Activated CD4-positive, alpha-beta T cell treated with anti-CD3 and anti-CD28 coated beads, Interleukin-2, amount 10 ng/mL, durations not matched to agents 24 days and 14 days (primary cell): ENCODE measurements around the gene DPEP2. TPM values are rescaled to one million over a fixed set of nuclear protein-coding genes. Genes with fewer than 3 reads are reported as not detected.
"Not testable (repeated sequence)": the region's sequence is repeated elsewhere in the genome, so short reads cannot be mapped to it uniquely, and the experiment has no call there.

Source experiments
- DNase-seq: peaks from one replicate; pipeline ENCODE4 v3.0.0; 2022
- H3K27ac Mint-ChIP-seq: one replicate; pipeline ENCODE4 v1.8.0; 2022; ENCODE audit warnings: mild to moderate bottlenecking, mixed read lengths
- H3K27me3 Mint-ChIP-seq: one replicate; pipeline ENCODE4 v1.8.0; 2022; ENCODE audit warnings: mixed read lengths
- H3K36me3 Mint-ChIP-seq: one replicate; pipeline ENCODE4 v1.8.0; 2022; ENCODE audit warnings: low read depth, mild to moderate bottlenecking, mixed read lengths
- H3K4me1 Mint-ChIP-seq: one replicate; pipeline ENCODE4 v1.8.0; 2021; ENCODE audit warnings: mixed read lengths
- H3K4me3 Mint-ChIP-seq: one replicate; pipeline ENCODE4 v1.8.0; 2022; ENCODE audit warnings: mild to moderate bottlenecking, moderate library complexity, mixed read lengths
- H3K9me3 Mint-ChIP-seq: one replicate; pipeline ENCODE4 v1.8.0; 2021; ENCODE audit warnings: mixed read lengths
- intact Hi-C: fragments of 100-400 bp; cut with micrococcal nuclease; formaldehyde crosslinking; loops from one replicate; pipeline ENCODE4 v1.15.1; 2023
- total RNA-seq: library from RNA; stranded (reverse); gene quantifications from 2 replicates; pipeline ENCODE4 v1.2.3, GENCODE V29; 2022

The DPEP2 gene
- total RNA-seq, 1 donor from 2014 or later = 1.7 TPM

- not testable (repeated sequence) for DNase-seq, H3K9me3 Mint-ChIP-seq, H3K27me3 Mint-ChIP-seq
- Mint-ChIP-seq H3K4me1 (peaks cover 38% of the 10 kb centered on the region), H3K36me3 (peaks cover 41% of the 10 kb centered on the region), H3K4me3 (peak overlapping the region; percentile 100), H3K27ac (peak overlapping the region; percentile 92)
- intact Hi-C loops = loop anchor here (1.0 to 10.0 kb wide), 8 partner anchors 31 to 455 kb away; partner anchors contain the start of genes ACD, AGRP, ATP6V0D1 and C16orf86
Measured at GRCh38 chr16:67937713-67938112, 61.6 kb downstream of the DPEP2 start.

Other genes with a start within 250 kb of the DPEP2 start
- 18.2 and 18.6 TPM in 2 replicates for gene RANBP10, start 192.9 kb downstream of the DPEP2 start, total RNA-seq
- 0.65 and 0.80 TPM in 2 replicates for gene TSNAXIP1, start 192.6 kb downstream of the DPEP2 start, total RNA-seq
- gene THAP11, start 157.2 kb downstream of the DPEP2 start, total RNA-seq = 46.4 and 48.7 TPM in 2 replicates
- 184 and 188 TPM in 2 replicates for gene NUTF2, start 152.6 kb downstream of the DPEP2 start, total RNA-seq
- 37.0 and 44.5 TPM in 2 replicates for gene CENPT, start 151.8 kb downstream of the DPEP2 start, total RNA-seq
- gene EDC4, start 126.4 kb downstream of the DPEP2 start, total RNA-seq = 112 and 122 TPM in 2 replicates
- 0.63 TPM in 1 of 2 replicates, not detected in the other for gene NRN1L, start 114.6 kb downstream of the DPEP2 start, total RNA-seq
- gene PSKH1, start 106.2 kb downstream of the DPEP2 start, total RNA-seq = 14.4 and 16.3 TPM in 2 replicates
- gene CTRL, start 67.6 kb downstream of the DPEP2 start, total RNA-seq = 6.0 and 6.5 TPM in 2 replicates
- gene PSMB10, start 62.6 kb downstream of the DPEP2 start, total RNA-seq = 211 and 214 TPM in 2 replicates
- 16.5 and 18.2 TPM in 2 replicates for gene LCAT, start 55.4 kb downstream of the DPEP2 start, total RNA-seq
- gene SLC12A4, start 30.8 kb downstream of the DPEP2 start, total RNA-seq = 40.6 and 44.7 TPM in 2 replicates
- gene DPEP3, start 19.0 kb downstream of the DPEP2 start, total RNA-seq = not detected in 2 replicates
- gene DPEP2NB, start 16.4 kb upstream of the DPEP2 start, total RNA-seq = not detected in 2 replicates
- 23.9 and 26.1 TPM in 2 replicates for gene DDX28, start 23.7 kb upstream of the DPEP2 start, total RNA-seq
- 35.3 and 42.6 TPM in 2 replicates for gene DUS2, start 23.8 kb upstream of the DPEP2 start, total RNA-seq
- 143 and 146 TPM in 2 replicates for gene NFATC3, start 85.9 kb upstream of the DPEP2 start, total RNA-seq
- 0.07 and 0.09 TPM in 2 replicates for gene ESRP2, start 236.6 kb upstream of the DPEP2 start, total RNA-seq
- 7.2 and 8.4 TPM in 2 replicates for gene PLA2G15, start 245.9 kb upstream of the DPEP2 start, total RNA-seq